AG10803 (cell line): ENCODE measurements around the gene CADM1.

Source experiments
- DNase-seq: peaks from one replicate; pipeline ENCODE4 v3.0.0; 2010; ENCODE audit warnings: low read depth
- H3K4me3 ChIP-seq: 2 replicates; pipeline ENCODE4 v1.5.1; 2011; ENCODE audit warnings: mild to moderate bottlenecking, low read length, control low read depth
- CTCF ChIP-seq: conservative IDR thresholded peaks from 2 replicates; pipeline ENCODE4 v1.5.1; 2011; ENCODE audit warnings: mild to moderate bottlenecking, low read length, control low read depth, inconsistent platforms

The CADM1 gene

GRCh38 chr11:115127790-115128189, 376.4 kb downstream of the CADM1 start:
- no peak for TF ChIP-seq CTCF
- no peak overlapping the region for H3K4me3 ChIP-seq
- DNase-seq = no peak

GRCh38 chr11:115126515-115127208, 377.6 kb downstream of the CADM1 start:
- no peak for DNase-seq
- TF ChIP-seq CTCF = no peak
- no peak overlapping the region for H3K4me3 ChIP-seq

GRCh38 chr11:115126092-115126491, 378.1 kb downstream of the CADM1 start:
- no peak overlapping the region for H3K4me3 ChIP-seq
- TF ChIP-seq CTCF = no peak
- DNase-seq = no peak

GRCh38 chr11:115124786-115125185, 379.4 kb downstream of the CADM1 start:
- H3K4me3 ChIP-seq = no peak overlapping the region
- DNase-seq = no peak
- no peak for TF ChIP-seq CTCF

GRCh38 chr11:115123641-115124040, 380.6 kb downstream of the CADM1 start:
- no peak for DNase-seq
- H3K4me3 ChIP-seq = no peak overlapping the region
- TF ChIP-seq CTCF = no peak

- H3K4me3 ChIP-seq = no peak overlapping the region
- DNase-seq = no peak
- TF ChIP-seq CTCF = no peak
These were observed 381.9 kb downstream of the CADM1 start for GRCh38 chr11:115122274-115122673.
